Hippocampal formation (tissue), 2 donors: ENCODE results near the gene PTGES2.

Experiments
- DNase-seq, 2 donors: peaks; one replicate each; lab custom pipeline; 2025; lab: John Stamatoyannopoulos, UW

The PTGES2 gene

GRCh38 chr9:128127568-128127989 is at the start of gene PTGES2:
Gene PTGES2 (minus strand): TSS chr9:128127729. CDS start chr9:128127717, 12 bp downstream.
- DNase-seq, result peak; percentile 77 to 78

GRCh38 chr9:128175726-128176125 is 48.2 kb upstream of the PTGES2 start:
- no peak for DNase-seq

GRCh38 chr9:128175102-128175563 is 47.6 kb upstream of the PTGES2 start:
- no peak for DNase-seq

- no peak for DNase-seq
These were observed 46.5 kb upstream of the PTGES2 start for GRCh38 chr9:128174062-128174461.

- DNase-seq, result no peak
These were observed 42.4 kb upstream of the PTGES2 start for GRCh38 chr9:128169925-128170324.

- DNase-seq, result no peak
These were observed 42.0 kb upstream of the PTGES2 start for GRCh38 chr9:128169492-128169891.

GRCh38 chr9:128168731-128169308 is 41.3 kb upstream of the PTGES2 start:
- no peak for DNase-seq

GRCh38 chr9:128167209-128167608 is 39.7 kb upstream of the PTGES2 start:
- no peak for DNase-seq

GRCh38 chr9:128166169-128166568 is 38.6 kb upstream of the PTGES2 start:
- no peak for DNase-seq

- DNase-seq, result no peak
These were observed 36.9 kb upstream of the PTGES2 start for GRCh38 chr9:128164307-128164885.

- DNase-seq, result no peak
These were observed 36.2 kb upstream of the PTGES2 start for GRCh38 chr9:128163523-128164306.

- DNase-seq, result no peak
These were observed 35.5 kb upstream of the PTGES2 start for GRCh38 chr9:128163027-128163515.

GRCh38 chr9:128162215-128163026 is 34.9 kb upstream of the PTGES2 start:
- DNase-seq, result no peak

- no peak for DNase-seq
These were observed 33.8 kb upstream of the PTGES2 start for GRCh38 chr9:128161215-128161902.

GRCh38 chr9:128160603-128160987 is 33.1 kb upstream of the PTGES2 start:
- DNase-seq, result no peak

- DNase-seq, result peak; percentile 89 to 96
These were observed 32.5 kb upstream of the PTGES2 start, which contains the start of gene BBLN for GRCh38 chr9:128159784-128160602. Gene BBLN (plus strand): TSS chr9:128160265. CDS start chr9:128160408, 143 bp downstream.

- no peak for DNase-seq
These were observed 31.9 kb upstream of the PTGES2 start for GRCh38 chr9:128159522-128159783.

- DNase-seq, result no peak
These were observed 28.4 kb upstream of the PTGES2 start for GRCh38 chr9:128155736-128156500.

- DNase-seq, result no peak
These were observed 26.6 kb upstream of the PTGES2 start for GRCh38 chr9:128153947-128154695.
